ENCODE results near the gene HS3ST4.

GRCh38 chr16:26155221-26155620, 463.5 kb downstream of the HS3ST4 start:
- TF ChIP-seq, protein P1, sequence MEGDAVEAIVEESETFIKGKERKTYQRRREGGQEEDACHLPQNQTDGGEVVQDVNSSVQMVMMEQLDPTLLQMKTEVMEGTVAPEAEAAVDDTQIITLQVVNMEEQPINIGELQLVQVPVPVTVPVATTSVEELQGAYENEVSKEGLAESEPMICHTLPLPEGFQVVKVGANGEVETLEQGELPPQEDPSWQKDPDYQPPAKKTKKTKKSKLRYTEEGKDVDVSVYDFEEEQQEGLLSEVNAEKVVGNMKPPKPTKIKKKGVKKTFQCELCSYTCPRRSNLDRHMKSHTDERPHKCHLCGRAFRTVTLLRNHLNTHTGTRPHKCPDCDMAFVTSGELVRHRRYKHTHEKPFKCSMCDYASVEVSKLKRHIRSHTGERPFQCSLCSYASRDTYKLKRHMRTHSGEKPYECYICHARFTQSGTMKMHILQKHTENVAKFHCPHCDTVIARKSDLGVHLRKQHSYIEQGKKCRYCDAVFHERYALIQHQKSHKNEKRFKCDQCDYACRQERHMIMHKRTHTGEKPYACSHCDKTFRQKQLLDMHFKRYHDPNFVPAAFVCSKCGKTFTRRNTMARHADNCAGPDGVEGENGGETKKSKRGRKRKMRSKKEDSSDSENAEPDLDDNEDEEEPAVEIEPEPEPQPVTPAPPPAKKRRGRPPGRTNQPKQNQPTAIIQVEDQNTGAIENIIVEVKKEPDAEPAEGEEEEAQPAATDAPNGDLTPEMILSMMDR (IDR thresholded peaks at IDR 0.05), result no peak
- TF ChIP-seq POLR2AphosphoS5 (IDR thresholded peaks at IDR 0.05) (no peak), POLR2A (IDR thresholded peaks at IDR 0.05) (no peak), EP300 (IDR thresholded peaks at IDR 0.05) (no peak)

Measured in suprapubic skin (tissue), 4 donors.